Stimulated activated CD4-positive, alpha-beta T cell treated with anti-CD3 and anti-CD28 coated beads, Interleukin-1b, Interleukin-23, amount 100 ng/mL, for 24 hours (primary cell): ENCODE measurements around the gene TNFRSF19.
"Not testable (repeated sequence)": the region's sequence is repeated elsewhere in the genome, so short reads cannot be mapped to it uniquely, and the experiment has no call there.

Experiments
- DNase-seq, 4 experiments: peaks; one replicate each; pipeline ENCODE4 v3.0.0-alpha.2; 2020; ENCODE audit warnings: low read depth in 4 of 4, low spot score in 1 of 4

Gene TNFRSF19, protein sequence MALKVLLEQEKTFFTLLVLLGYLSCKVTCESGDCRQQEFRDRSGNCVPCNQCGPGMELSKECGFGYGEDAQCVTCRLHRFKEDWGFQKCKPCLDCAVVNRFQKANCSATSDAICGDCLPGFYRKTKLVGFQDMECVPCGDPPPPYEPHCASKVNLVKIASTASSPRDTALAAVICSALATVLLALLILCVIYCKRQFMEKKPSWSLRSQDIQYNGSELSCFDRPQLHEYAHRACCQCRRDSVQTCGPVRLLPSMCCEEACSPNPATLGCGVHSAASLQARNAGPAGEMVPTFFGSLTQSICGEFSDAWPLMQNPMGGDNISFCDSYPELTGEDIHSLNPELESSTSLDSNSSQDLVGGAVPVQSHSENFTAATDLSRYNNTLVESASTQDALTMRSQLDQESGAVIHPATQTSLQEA

DNA sequence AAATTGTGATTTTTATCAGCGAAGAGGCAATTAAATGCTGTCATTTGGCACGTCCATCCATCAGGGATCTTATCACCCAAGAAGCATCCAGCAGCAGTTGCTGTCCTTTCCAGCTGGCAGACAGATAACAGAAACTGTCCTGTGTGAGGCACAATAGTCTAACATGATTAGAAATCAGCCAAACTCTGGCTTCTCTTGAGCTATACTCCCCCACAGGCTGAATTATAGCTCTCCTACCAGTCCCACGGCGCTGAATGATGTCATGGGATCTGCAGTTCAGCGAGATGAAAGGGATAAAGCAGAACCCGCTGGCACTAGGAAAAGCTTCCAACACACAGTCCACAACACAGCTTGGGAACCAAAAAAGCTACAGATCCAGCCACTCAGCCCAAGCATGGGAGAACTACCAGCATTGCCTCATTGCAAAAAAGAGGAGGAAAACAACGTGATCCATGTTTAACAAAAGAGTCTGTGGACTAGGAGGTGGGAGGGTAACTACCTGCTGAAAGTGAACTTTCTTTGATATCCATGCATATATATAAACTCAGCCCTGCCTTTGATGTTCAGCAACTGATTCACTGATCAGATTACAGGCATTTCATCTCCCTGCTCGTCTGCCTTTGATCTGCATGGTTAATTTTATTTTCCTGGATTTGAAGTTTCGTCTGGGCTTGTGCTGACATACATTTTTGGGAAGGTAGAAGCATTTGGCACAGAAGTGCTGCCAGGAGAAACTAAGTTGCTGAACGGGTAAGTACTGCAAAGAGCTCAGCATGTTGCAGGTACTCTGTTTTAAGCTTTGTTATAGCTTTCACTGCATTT, at the start of gene TNFRSF19:
Gene TNFRSF19 (plus strand): TSS at position 314 of the 822 bp plus-strand sequence. CDS start 19,772 bp downstream, outside the sequence.
- no peak for DNase-seq

DNA sequence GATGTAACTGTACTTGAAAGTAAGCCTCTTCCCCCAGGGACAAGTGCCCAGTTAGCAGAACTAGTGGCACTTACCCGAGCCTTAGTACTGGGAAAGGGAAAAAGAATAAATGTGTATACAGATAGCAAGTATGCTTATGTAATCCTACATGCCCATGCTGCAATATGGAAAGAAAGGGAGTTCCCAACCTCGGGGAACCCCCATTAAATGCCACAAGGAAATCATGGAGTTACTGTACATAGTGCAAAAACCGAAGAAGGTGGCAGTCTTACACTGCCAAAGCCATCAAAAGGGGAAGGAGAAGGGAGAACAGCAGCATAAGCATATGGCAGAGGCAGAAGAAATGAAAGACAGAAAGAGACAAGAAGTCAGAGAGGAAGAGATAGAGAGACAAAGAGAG, 40.3 kb upstream of the TNFRSF19 start:
- not testable (repeated sequence) for DNase-seq

DNA sequence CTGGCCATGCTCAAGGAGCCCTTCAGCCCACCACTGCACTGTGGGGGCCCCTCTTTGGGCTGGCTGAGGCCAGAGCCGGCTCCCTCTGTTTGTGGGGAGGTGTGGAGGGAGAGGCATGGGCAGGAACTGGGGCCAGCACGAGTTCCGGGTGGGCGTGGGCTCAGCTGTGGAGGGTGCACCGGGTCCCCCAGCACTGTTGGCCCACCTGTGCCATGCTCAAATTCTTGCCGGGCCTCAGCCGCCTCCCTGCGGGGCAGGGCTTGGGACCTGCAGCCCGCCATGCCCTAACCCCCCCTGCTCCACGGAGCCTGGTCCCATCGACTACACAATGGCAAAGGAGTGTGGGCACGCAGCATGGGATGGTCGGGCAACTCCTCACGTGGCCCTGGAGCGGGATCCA, 38.8 kb upstream of the TNFRSF19 start:
- no peak for DNase-seq

DNA sequence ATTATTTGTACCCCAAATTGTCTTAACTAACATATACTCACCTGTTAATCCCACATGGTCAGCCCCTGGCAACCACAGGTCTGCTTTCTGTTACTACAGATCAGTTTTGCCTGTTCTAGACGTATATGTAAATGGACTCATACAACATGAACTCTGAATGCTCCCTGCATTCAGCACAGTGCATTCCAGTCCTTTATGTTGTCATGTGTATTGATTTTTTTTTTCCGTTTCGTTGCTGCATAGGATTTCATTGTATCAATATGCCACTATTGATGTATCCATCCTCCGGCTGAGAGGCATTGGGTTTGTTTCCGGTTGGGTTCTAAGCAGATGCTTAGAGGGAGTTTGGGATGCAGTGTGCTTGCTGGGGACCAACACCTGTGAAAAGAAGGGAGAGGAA, 36.1 kb upstream of the TNFRSF19 start:
- DNase-seq: no peak

DNA sequence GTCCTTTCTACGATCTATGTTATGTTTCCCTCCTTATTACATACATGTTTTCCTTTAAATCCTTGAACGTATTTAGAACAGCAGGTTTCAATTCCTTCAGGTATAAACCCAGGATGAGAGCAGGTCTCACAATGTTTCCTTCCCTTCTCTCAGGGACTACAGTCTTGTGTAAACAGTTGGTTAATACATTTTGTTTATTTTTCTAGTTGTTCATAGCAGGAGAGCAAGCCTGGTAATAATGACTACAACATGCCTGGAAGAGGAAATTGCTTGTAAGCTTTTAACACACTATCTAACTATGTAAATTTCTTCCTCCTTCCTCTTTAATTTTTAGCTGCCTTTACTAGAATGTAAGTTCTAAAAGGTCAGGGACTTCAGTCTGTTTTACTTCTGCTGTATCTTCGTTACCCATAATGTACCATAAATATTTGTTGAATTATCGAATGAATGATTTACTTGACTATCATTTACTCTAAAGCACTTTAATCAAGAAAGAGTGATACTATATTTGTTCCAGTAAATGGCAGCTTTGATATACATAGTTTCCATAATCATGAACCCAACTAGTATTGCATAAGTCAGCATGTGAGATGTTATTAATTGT, 28.9 kb upstream of the TNFRSF19 start:
- no peak for DNase-seq

DNA sequence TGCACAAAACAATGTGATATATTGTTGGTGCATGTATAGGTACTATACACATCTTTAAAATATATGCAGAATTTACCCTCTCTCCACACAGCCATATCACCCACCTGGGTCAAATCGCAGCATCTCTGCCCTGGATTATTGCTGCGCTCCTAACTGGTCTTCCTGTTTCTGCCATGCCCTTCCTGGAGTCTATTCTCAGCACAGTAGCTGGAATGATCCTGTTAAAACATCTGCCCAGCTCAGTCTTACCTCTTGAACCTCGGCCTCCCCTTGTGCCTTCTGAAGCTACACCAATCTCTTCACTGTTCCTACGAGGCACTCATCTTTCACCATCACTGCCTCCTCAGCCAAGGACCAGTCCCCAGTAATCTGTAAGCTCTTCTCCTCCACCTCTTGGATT, 25.5 kb upstream of the TNFRSF19 start:
- no peak for DNase-seq

DNA sequence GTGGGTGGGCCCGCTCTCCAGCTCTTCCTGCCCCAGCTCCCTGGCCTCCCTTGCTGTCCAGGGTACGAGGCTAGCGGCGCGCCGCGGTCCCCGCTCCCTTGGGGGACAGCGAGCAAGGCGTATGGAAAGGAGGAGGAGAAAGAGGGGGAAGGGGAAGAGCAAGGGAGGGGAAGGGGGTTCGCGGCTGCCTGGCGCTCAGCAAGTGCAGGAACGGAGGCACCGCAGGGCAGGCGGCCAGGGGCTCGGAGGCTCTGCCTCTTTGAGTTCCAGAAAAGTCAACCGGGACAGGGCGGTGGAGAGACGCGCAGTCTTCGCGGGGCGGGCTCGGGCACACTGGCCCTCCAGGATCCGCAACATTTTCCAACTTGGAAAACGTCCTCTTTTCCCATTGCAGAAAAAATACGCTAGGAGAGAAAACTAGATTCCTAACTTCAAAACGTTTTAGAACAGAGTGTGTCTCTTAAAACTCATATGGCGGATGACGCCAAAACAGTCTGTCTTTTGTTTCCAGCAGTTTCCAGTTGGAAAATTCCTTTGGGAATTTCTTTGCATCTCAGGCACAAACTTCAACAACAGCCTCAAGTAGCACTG, 23.1 kb upstream of the TNFRSF19 start:
- no peak for DNase-seq

DNA sequence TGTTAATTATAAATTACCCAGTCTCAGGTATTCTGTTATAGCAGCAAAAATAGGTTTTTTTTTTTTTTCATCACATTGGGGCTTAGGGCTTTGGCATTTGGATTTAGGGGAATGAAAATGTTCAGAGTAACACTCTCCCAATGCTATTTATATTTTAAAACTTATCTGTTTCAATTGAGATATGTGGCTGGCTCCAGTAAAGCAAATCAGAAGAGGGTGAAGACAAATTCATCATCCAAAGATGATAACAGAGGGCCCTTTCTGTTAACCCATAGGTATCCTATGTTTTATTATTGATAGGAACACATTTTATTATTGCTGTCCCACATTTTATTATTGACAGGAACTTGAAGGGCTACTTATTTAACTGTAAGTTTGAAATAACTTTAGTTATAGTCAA, 20.5 kb upstream of the TNFRSF19 start:
- DNase-seq: no peak

DNA sequence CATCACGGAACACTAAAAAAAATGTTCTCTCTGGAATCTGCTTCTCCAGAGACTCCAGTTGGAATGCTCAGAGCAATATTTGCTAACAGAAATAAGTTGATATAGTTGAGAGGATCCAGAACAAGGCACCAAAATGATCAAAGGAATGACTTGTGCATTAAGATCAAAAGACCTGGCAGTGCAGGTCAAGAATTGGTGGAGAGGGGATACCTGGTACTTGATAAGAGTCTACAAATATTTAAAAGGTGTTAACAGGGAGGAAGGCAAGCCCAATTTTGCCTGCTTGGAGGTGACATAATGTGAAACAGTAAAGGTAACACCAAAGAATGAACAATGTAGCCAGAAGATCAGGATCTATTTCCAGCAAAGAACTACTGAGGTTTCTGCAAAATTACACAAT, 20.0 kb upstream of the TNFRSF19 start:
- DNase-seq: no peak

DNA sequence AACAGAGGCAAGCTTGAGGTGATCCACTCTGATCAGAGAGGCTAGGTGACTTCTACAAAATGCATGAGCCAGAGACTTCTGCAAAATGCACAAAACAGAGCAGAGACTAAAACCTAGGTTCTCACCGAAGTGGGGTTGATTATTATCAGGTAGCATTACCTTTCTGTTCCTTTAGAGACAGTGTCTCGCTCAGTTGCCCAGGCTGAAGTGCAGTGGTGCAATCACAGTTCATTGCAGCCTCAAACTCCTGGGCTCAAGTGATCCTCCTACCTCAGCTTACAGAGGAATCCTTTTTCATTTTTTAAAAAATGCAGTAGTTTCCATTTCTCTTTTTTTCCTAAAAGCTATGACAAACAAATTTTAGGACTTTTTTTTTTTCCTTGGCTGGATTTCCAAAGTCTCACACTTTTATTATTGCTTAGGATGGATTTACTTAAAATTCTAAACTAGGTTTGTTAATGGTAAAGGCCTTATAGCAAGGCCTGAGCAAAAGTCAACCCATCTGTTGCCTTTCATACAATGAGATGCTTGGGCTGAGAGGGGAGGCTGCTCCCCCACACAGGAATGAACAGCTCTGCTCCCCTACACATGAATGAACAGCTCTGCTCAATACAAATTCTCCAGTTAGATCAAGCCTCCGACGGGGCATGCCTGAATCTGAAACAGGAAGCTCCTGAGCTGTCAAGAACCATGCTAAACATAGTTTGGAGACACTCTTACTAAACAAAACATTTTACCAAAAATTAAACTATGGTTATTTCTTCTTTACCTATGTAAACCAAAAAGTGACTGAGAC, 18.8 kb upstream of the TNFRSF19 start:
- DNase-seq: no peak

DNA sequence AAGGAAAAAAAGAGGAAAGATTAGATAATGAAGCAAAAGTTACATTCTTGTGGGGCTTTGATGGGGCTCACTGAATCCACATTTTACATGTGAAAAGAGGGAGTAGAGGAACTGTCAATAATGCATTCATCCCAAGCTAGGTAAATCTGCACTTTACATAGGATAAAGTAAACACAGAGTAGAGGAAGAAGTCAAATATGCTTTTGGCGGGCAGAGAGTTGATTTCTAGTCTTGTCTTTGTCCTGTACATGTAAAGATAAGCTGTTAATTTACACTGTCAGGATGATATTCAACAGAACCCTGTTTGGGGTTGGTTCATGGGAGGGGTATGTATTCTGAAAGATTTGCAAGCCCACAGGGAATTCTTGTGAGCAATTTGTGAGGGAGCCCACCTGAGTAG, 18.0 kb upstream of the TNFRSF19 start:
- DNase-seq: no peak

DNA sequence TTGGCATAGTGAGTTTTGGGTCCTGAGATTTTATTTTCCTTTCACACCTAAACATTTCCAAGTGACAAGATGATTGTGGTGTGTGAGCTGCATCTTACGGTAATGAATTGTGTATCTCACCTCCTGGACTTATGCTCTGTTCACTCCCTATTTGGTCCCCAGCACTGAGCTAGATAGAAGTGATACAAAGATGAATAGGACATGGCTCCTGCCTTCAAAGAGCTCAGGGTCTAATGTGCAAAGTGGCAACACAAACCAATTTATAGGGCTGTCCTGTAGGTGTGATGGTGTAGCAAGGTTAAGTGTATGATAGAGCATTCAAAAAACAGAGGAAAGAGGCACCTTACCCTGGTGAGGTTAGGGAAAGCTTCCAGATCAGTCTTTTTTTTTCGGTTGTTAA, 17.6 kb upstream of the TNFRSF19 start:
- DNase-seq: no peak

DNA sequence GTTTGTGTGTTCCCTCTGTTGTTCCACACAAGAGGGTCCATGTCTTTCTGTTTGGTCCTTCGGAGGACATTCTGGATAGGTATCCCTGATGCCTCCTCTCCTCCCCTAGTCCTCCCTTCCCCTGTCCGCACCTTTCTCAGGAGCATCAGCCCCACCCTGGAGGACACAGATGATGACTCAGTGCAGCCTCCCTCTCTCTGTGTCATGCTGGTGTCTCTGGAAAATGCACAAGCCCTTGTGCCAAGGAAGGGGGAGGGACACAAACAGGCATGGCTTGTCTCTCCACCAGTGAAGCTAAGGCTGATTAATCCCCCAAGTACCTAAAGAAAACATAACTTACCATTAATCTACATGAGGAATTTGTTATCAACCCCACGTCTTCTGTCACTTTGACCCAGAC, 16.2 kb upstream of the TNFRSF19 start:
- no peak for DNase-seq

DNA sequence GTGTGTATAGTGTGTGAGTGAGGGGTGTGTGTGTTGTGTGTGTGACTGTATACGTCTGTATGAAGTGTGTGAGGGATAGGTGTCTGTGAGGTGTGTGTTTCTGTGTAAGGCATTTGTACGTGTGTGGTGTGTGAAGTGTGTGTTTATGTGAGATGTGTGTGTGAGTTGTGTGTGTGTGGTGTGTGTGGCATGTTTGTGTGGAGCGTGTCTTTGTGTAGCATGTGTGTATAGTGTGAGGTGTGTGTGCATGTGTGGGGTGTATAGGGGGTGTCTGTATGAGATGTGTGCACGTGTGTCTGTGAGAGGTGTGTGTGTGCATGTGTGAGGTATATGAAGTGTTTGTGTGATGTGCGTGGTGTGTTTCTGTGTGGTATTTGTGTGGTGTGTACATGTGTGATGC, 13.2 kb upstream of the TNFRSF19 start:
- no peak for DNase-seq

DNA sequence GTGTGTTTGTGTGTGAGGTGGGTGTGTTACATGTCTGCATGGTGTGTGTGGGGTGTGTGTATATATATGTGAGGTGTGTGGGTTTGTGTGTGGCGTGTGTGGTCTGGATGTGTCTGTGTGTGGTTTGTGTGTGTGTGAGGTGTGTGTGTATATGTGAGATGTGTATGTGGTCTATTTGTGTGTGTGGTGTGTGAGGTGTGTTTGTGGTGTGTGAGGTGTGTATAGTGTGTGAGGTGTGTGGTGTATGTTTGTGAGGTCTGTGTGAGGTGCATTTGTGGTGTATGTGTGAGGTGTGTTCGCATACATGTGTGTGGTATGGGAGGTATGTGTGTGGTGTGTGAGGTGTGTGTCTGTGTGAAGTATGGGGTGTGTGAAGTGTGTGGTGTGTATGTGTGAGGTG, 12.5 kb upstream of the TNFRSF19 start:
- DNase-seq: no peak

DNA sequence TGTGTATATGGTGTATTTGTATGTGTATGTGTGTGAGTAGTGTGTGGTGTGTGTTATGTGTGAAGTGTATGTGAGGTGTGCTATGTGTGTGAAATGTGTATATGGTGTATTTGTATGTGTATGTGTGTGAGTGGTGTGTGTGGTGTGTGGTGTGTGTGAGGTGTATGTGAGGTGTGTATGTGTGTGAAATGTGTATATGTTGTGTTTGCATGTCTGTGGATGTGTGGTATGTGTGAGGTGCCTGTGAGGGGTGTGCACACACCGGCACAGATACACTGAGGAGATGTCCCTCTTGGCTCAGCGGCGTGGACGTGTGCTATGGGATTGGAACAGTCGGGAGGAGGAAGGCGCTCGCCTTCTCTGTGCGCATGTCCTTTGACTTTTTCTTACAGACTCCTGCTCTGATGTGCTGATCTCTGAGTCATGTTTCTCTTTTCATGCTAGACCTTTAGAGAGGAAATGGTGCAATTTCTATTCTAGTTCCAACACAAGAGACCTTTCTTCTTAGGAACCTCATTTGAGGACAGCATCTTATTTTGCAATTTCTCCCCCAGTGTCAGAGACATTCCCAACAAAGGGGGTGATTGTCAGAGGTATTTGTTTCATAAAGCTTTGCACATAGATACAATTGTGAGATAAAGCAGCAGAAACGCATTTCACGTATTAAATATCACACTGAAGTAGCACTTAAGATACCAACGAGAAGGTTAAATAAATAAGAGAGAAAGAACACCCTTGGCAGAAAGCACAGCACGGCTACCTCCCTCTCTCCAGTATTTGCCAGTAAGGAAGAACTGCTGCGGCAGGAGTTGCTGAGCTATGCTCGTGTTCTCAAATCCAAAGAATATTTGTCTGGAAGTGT, 11.3 kb upstream of the TNFRSF19 start:
- no peak for DNase-seq

DNA sequence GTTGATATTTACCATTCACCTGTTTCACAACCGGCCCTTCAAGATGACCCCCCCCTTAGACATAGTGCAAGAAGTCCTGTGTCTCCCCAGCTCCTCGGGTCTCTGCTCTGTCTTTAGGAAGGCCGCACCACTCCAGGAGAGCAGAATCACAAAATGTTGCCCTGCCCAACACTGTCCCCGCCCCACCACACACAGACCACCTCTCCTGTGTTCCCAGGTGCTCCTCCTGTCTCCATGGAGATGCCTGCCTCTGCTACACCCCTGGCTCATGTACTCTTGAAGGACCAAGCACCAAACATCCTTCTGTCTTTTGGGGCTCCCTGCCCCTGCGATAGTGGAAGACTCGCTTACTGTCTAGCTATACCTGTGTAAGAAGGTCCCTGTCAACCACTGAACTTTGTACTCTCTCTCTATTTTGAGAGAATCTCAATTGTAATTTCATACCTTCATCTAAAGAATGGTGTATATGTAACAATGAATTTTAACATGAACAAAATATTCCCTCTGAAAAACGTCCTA, 9.6 kb upstream of the TNFRSF19 start:
- DNase-seq: no peak

DNA sequence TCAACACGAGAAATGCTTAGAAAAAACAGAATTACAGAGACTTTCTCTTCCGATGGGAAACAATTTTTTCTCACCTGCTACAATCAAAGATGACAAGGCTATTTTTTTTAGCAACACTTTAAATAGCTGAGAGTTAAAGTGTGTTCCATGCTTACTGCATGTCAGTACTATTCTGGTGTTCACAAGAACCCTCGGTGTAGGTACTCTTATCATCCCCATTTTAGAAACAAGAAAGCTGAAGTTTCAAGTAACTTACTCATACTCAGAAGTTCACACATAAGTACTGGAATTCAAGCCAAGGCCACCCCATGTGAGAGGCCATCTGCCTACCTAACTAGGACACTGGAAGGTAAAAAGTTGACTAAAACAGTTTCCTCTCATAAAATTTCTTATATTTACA, 9.0 kb upstream of the TNFRSF19 start:
- DNase-seq: no peak

DNA sequence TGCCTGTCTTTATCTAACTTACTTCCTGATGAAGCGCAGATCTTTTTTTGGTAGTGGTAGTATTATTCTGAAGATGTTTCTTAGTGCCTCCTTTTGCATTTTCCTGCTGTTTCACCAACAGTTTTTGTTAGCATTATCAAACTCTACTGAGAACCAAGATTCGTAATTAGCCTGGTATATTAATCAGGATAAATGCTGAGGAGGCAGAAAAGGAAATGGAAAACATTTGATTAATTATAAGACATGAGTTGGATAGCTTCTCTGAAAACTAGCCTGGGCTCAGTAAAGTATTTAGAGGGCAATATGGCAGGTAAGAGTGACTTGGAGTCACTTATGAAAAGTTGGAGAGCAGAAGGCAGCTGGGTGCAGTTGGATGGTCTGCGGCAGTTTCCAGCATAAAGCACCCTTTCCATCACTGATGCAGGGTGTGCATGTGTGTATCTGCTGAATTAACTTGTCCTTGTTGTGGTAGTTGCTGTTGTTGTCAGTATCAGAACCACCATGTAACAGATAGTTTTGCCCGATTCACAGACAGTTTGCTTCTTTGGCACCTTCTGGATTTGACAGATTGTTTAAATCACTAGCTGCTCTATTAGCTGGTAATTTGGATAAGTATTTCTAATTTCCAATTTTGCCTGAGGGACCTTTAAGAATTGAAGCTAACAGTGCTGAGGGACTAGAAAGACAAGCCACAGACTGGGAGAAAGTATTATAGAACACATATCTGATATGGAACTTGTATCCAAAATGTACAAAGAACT, 6.9 kb upstream of the TNFRSF19 start:
- no peak for DNase-seq
